Measurements from ENCODE around the gene ABL1.

DNA sequence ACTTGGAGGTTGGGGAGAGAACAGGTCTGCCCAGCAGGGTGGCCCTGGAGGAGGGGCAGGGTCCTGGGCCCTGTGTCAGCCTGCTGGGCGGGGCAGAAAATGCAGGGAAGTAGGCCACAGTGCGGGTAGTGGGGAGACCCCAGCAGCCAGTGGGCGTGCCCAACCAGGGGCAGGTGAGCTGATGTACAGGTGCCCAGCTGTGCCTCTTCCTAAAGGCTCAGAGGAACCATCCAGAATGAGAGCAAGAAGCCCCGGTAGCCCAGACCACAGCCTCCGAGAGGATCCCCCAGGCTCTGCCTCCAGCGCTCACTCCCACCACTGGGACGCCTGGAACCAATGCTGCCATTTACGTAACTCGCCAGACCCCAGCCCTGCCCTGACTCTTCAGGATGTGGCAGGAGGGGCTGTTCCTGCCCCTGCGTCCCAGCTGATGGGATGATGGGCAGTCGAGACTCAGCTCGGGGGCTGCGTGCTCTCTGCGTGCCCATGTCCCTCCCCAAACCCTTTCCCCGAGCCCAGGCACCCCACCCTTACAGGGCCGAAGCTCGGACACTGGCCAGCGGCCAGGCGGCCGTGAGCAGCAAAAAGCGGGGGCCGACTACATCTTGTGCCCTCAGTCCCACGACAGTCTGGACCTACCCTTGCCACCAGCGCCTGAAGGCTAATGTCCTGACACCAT is 79.5 kb downstream of the ABL1 start:
- TF ChIP-seq POLR2A (IDR thresholded peaks at IDR 0.05) = no peak
- TF ChIP-seq, protein P1, sequence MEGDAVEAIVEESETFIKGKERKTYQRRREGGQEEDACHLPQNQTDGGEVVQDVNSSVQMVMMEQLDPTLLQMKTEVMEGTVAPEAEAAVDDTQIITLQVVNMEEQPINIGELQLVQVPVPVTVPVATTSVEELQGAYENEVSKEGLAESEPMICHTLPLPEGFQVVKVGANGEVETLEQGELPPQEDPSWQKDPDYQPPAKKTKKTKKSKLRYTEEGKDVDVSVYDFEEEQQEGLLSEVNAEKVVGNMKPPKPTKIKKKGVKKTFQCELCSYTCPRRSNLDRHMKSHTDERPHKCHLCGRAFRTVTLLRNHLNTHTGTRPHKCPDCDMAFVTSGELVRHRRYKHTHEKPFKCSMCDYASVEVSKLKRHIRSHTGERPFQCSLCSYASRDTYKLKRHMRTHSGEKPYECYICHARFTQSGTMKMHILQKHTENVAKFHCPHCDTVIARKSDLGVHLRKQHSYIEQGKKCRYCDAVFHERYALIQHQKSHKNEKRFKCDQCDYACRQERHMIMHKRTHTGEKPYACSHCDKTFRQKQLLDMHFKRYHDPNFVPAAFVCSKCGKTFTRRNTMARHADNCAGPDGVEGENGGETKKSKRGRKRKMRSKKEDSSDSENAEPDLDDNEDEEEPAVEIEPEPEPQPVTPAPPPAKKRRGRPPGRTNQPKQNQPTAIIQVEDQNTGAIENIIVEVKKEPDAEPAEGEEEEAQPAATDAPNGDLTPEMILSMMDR (IDR thresholded peaks at IDR 0.05 in 8 of 11, conservative IDR thresholded peaks at IDR 0.05 in 3 of 11) = no peak
